HL-60 (cell line): ENCODE data around the gene SERPINA6.

Experiments
- GABPA ChIP-seq: IDR thresholded peaks from 2 replicates; pipeline ENCODE4 v1.6.1; 2012; ENCODE audit warnings: low read depth
- REST ChIP-seq: IDR thresholded peaks from 2 replicates; pipeline ENCODE4 v1.6.1; 2012; ENCODE audit warnings: low read depth; ENCODE audit not compliant: insufficient replicate concordance
- TF ChIP-seq, protein P1 (sequence below): IDR thresholded peaks from one replicate; pipeline ENCODE4 v1.5.1; 2011; ENCODE audit warnings: low read length, control low read depth, inconsistent platforms; ENCODE audit not compliant: insufficient read depth

DNA sequence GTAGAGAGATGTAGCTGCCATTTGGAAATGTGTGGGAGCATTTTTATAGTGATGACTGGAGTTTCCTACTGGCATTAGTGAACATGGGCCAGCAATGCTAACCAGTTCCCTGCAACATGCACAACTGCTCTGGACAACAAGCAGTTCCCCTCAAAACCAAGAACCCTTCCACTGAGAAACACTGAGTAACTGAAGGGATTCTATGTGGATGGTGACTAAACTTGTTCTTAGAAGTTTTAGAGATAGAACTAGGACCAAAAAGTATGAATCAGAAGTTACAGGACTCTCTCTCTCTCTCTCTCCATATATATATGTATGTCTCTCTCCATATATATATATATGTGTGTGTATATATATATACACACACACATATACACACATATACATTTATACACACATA, 38.0 kb downstream of the SERPINA6 start:
- TF ChIP-seq, protein P1, sequence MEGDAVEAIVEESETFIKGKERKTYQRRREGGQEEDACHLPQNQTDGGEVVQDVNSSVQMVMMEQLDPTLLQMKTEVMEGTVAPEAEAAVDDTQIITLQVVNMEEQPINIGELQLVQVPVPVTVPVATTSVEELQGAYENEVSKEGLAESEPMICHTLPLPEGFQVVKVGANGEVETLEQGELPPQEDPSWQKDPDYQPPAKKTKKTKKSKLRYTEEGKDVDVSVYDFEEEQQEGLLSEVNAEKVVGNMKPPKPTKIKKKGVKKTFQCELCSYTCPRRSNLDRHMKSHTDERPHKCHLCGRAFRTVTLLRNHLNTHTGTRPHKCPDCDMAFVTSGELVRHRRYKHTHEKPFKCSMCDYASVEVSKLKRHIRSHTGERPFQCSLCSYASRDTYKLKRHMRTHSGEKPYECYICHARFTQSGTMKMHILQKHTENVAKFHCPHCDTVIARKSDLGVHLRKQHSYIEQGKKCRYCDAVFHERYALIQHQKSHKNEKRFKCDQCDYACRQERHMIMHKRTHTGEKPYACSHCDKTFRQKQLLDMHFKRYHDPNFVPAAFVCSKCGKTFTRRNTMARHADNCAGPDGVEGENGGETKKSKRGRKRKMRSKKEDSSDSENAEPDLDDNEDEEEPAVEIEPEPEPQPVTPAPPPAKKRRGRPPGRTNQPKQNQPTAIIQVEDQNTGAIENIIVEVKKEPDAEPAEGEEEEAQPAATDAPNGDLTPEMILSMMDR, result no peak
- no peak for TF ChIP-seq GABPA
- no peak for TF ChIP-seq REST
